Upper lobe of right lung (tissue), 1 donor: ENCODE results near the gene MYL6. TPM values are rescaled to one million over a fixed set of nuclear protein-coding genes. Genes with fewer than 3 reads are reported as not detected.

Source experiments
- ATAC-seq: fragments of 200-7000 bp; cut with Tn5 transposase; one replicate; pipeline ENCODE4 v1.9.1; 2020; ENCODE audit warnings: mild to moderate bottlenecking, moderate library complexity
- DNase-seq: peaks from one replicate; pipeline ENCODE4 v3.0.0-alpha.2; 2020
- H3K27ac ChIP-seq: fragments of 200-600 bp; one replicate; pipeline ENCODE4 v1.8.0; 2022
- H3K27me3 ChIP-seq: fragments of 200-600 bp; one replicate; pipeline ENCODE4 v1.8.0; 2022; ENCODE audit warnings: mild to moderate bottlenecking
- H3K36me3 ChIP-seq: fragments of 200-600 bp; one replicate; pipeline ENCODE4 v1.8.0; 2022
- H3K4me1 ChIP-seq: fragments of 200-600 bp; one replicate; pipeline ENCODE4 v1.8.0; 2022
- H3K4me3 ChIP-seq: fragments of 200-600 bp; one replicate; pipeline ENCODE4 v1.8.0; 2022; ENCODE audit warnings: mild to moderate bottlenecking
- H3K9me3 ChIP-seq: fragments of 200-600 bp; one replicate; pipeline ENCODE4 v1.8.0; 2022
- intact Hi-C: fragments of 100-400 bp; cut with DNase I; formaldehyde crosslinking; loops from one replicate; pipeline ENCODE4 v1.11.0; 2022
- total RNA-seq: library from RNA; stranded (reverse); fragmentation: NEBNext Ultra II Directional; extraction: Animal tissue kit (Norgen Biotek cat#: 25700); gene quantifications from one replicate; pipeline ENCODE4 v1.2.1, GENCODE V29; 2021
- TF ChIP-seq, protein P1 (sequence below): fragments of 200-600 bp; IDR thresholded peaks from one replicate; pipeline ENCODE4 v1.8.0; 2022; ENCODE audit warnings: antibody characterized with exemption
- donor health status: DM: no; HTN: yes; CAD: no; lungs with severe emphysema.

Gene MYL6
- total RNA-seq, 1 donor from 2014 or later: 1,254 TPM

DNA sequence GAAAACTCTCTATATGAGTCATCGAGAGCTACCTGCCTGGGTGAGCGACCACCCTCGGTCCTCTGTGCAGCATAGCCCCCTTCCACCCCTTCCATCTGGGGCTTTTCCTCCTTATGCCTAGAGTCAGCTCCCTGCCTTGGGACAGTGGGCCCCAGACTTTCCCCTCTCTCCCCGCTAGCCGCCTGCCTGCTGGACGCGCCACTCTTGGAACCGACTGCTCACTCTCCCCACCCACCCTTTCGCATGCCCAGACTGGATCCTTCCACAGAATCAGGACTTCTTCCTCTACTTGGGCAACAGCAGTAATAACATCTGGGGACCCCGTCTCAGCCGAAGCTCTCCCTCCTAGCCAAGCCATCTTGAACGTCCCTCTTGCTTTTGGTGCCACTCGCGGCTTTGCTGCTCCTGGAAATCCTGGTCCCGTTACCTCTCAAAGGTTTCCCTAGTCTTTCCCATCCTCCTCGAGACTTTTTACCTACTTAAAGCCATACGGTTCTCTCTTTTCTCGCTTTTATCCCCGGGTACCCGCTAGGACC, 29.4 kb upstream of the MYL6 start:
- peak overlapping the region; percentile 77 for H3K4me3 ChIP-seq

DNA sequence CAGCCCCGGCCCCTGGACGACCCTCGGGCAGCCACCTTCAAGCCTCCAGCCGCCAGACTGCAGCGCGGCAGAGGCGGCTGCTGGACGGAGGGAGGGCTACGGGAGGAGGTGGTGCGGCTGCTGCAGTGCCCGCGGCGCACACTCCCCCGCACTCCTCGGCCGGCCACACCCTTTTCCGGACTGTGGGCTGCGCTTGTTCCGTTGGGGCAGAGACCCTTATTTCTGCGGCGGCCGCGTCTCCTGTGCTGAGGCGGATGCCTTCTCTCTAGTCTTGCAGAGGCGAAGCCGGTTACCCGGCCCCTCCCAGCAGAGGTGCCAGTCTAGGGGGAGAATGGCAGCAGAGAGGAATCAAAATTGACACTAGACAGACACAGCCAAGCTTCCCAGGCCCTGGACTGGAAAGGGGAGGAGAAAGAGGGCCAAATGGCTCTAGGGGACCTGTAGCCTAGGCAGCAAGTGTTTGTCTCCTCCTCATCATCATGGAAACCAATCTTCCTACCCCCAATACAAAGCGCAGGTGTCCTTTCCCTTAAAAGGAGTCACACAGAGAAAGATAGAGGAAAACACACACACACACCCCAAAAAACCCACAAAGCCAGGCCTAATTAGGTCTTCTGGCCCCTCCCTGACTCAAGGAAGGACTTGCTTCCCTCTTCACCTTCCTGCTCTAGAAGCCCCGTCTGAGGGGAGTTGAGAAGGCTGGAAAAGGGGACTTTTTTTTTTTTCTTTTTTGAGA, 28.8 kb upstream of the MYL6 start:
- peaks cover 44% of the 10 kb centered on the region for H3K36me3 ChIP-seq
- intact Hi-C loops: loop anchor here (10.0 kb wide), 1 partner anchor 45 kb away; no protein-coding TSS in a partner anchor
- H3K27ac ChIP-seq: peak overlapping the region; percentile 79
- no peaks in the 10 kb centered on the region for H3K9me3 ChIP-seq
- no peaks in the 10 kb centered on the region for H3K27me3 ChIP-seq
- DNase-seq: peak; percentile 88
- peak overlapping the region; percentile 77 for H3K4me3 ChIP-seq
- TF ChIP-seq, protein P1, sequence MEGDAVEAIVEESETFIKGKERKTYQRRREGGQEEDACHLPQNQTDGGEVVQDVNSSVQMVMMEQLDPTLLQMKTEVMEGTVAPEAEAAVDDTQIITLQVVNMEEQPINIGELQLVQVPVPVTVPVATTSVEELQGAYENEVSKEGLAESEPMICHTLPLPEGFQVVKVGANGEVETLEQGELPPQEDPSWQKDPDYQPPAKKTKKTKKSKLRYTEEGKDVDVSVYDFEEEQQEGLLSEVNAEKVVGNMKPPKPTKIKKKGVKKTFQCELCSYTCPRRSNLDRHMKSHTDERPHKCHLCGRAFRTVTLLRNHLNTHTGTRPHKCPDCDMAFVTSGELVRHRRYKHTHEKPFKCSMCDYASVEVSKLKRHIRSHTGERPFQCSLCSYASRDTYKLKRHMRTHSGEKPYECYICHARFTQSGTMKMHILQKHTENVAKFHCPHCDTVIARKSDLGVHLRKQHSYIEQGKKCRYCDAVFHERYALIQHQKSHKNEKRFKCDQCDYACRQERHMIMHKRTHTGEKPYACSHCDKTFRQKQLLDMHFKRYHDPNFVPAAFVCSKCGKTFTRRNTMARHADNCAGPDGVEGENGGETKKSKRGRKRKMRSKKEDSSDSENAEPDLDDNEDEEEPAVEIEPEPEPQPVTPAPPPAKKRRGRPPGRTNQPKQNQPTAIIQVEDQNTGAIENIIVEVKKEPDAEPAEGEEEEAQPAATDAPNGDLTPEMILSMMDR: no peak
- H3K4me1 ChIP-seq: peaks cover 42% of the 10 kb centered on the region
- peak; percentile 66 for ATAC-seq

More for the DNA sequence above, 29.4 kb upstream of the MYL6 start:
- peak; percentile 0 for ATAC-seq
- no peaks in the 10 kb centered on the region for H3K9me3 ChIP-seq
- peaks cover 44% of the 10 kb centered on the region for H3K4me1 ChIP-seq
- H3K36me3 ChIP-seq: peaks cover 37% of the 10 kb centered on the region
- DNase-seq: no peak
- peak overlapping the region; percentile 79 for H3K27ac ChIP-seq
- intact Hi-C loops: loop anchor here (10.0 kb wide), 1 partner anchor 46 kb away; no protein-coding TSS in a partner anchor
- H3K27me3 ChIP-seq: no peaks in the 10 kb centered on the region
- TF ChIP-seq, protein P1: no peak

DNA sequence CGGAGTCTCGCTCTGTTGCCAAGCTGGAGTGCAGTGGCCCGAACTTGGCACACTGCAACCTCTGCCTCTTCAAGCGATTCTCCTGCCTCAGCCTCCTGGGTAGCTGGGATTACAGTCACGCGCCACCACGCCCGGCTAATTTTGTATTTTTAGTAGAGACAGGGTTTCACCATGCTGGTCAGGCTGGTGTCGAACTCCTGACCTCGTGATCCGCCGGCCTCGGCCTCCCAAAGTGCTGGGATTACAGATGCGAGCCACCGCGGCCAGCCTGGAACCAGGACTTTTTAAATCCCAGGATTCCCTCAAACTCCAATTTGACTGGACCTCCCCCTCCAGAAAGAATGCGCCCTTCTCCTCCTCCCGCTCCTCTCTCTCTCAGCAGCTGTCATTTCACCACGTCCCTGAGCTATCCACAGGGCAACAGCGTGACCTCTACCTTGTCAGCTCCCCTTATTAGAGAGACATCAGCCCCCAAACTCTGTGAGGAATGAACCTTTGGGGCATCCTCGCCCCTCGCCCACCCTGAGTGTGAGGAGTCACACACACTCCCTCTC, 28.1 kb upstream of the MYL6 start:
- no peaks in the 10 kb centered on the region for H3K27me3 ChIP-seq
- H3K27ac ChIP-seq: peak overlapping the region; percentile 79
- DNase-seq: no peak
- H3K9me3 ChIP-seq: no peaks in the 10 kb centered on the region
- TF ChIP-seq, protein P1: no peak
- peaks cover 50% of the 10 kb centered on the region for H3K36me3 ChIP-seq
- intact Hi-C loops: loop anchor here (10.0 kb wide), 1 partner anchor 45 kb away; no protein-coding TSS in a partner anchor
- ATAC-seq: no peak
- H3K4me1 ChIP-seq: peaks cover 36% of the 10 kb centered on the region
- peak overlapping the region; percentile 77 for H3K4me3 ChIP-seq

DNA sequence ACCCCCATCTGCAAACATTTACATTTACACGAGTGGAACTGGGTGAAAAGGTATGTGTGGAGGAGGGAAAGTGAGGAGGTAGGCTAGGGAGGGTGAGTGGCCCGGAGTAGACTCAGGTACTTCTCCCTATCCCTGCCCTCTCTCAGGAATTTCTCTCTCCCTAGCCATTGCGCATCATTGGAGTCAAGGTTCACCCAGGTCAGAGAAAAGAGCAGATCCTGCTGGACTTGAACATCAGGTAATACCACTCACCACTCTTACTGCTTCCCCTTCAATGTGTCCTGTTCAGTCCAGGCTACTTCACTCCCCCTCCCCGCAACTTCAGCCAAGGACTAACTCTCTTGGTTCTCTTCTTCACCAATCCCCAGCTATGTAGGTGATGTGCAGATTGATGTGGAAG, 27.3 kb upstream of the MYL6 start:
- ATAC-seq (no peak), DNase-seq (no peak)
- Histone ChIP-seq H3K9me3 (no peaks in the 10 kb centered on the region), H3K27ac (no peak overlapping the region), H3K4me1 (peaks cover 27% of the 10 kb centered on the region), H3K27me3 (no peaks in the 10 kb centered on the region), H3K4me3 (no peak overlapping the region), H3K36me3 (peaks cover 59% of the 10 kb centered on the region)
- intact Hi-C loops: no loop called here
- TF ChIP-seq, protein P1: no peak

DNA sequence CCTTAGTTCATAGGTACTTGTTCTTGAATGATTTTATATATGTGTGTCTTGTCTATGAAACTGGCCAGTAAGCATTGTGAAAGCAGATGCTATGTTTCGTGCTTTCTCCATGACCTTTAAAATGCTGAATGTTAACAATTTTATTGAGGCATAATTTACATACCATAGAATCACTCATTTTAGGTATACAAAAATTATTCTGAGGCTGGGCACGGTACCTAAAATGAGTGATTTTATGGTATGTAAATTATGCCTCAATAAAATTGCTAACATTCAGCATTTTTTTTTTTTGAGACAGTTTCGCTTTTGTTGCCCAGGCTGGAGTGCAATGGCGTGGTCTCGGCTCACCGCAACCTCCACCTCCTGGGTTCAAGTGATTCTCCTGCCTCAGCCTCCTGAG, 23.3 kb upstream of the MYL6 start:
- Histone ChIP-seq H3K27ac (no peak overlapping the region), H3K9me3 (no peaks in the 10 kb centered on the region), H3K27me3 (no peaks in the 10 kb centered on the region), H3K4me3 (no peak overlapping the region), H3K36me3 (peaks cover 99% of the 10 kb centered on the region), H3K4me1 (peaks cover 5% of the 10 kb centered on the region)
- ATAC-seq (no peak), DNase-seq (no peak)
- intact Hi-C loops: no loop called here
- TF ChIP-seq, protein P1: no peak
